ENCODE measurements around the gene USH2A.

- TF ChIP-seq POLR2AphosphoS5 (IDR thresholded peaks at IDR 0.05) (no peak), CTCF (IDR thresholded peaks at IDR 0.05) (no peak)
Measured at GRCh38 chr1:216142921-216143320, 280.3 kb downstream of the USH2A start.

All from prostate gland (tissue), 2 donors.